Effector CD8-positive, alpha-beta T cell (primary cell): Measurements from ENCODE around the gene ZNF414.
"Not testable (repeated sequence)": the region's sequence is repeated elsewhere in the genome, so short reads cannot be mapped to it uniquely, and the experiment has no call there.

Source experiments
- DNase-seq: peaks from one replicate; lab custom pipeline; 2025; lab: John Stamatoyannopoulos, UW

The ZNF414 gene

GRCh38 chr19:8517551-8518442, 3.8 kb upstream of the ZNF414 start:
- peak; percentile 13 for DNase-seq

GRCh38 chr19:8515317-8515716, 1.4 kb upstream of the ZNF414 start:
- peak; percentile 13 for DNase-seq

GRCh38 chr19:8514505-8515009, 590 bp upstream of the ZNF414 start:
- not testable (repeated sequence) for DNase-seq

GRCh38 chr19:8513036-8513686, 806 bp downstream of the ZNF414 start:
- DNase-seq, result no peak

- no peak for DNase-seq
Measured at GRCh38 chr19:8512115-8512967, 1.6 kb downstream of the ZNF414 start.

- DNase-seq, result no peak
Measured at GRCh38 chr19:8511573-8512101, 2.3 kb downstream of the ZNF414 start.

- no peak for DNase-seq
Measured at GRCh38 chr19:8510589-8511115, 3.3 kb downstream of the ZNF414 start.

GRCh38 chr19:8506402-8506957, 7.5 kb downstream of the ZNF414 start:
- no peak for DNase-seq

GRCh38 chr19:8505680-8506401, 8.1 kb downstream of the ZNF414 start:
- DNase-seq, result peak; percentile 59

- DNase-seq, result no peak
Measured at GRCh38 chr19:8504919-8505318, 9.0 kb downstream of the ZNF414 start.

GRCh38 chr19:8504171-8504570, 9.8 kb downstream of the ZNF414 start:
- DNase-seq, result no peak

- DNase-seq, result no peak
Measured at GRCh38 chr19:8503510-8503909, 10.5 kb downstream of the ZNF414 start.

GRCh38 chr19:8501981-8502380, 12.0 kb downstream of the ZNF414 start:
- no peak for DNase-seq

GRCh38 chr19:8501516-8501915, 12.5 kb downstream of the ZNF414 start:
- DNase-seq, result no peak

GRCh38 chr19:8500158-8500557, 13.8 kb downstream of the ZNF414 start:
- no peak for DNase-seq

GRCh38 chr19:8499048-8499833, 14.7 kb downstream of the ZNF414 start:
- DNase-seq, result no peak

- no peak for DNase-seq
Measured at GRCh38 chr19:8498295-8498694, 15.7 kb downstream of the ZNF414 start.

- DNase-seq, result no peak
Measured at GRCh38 chr19:8494158-8494557, 19.8 kb downstream of the ZNF414 start.

- DNase-seq, result no peak
Measured at GRCh38 chr19:8491574-8491973, 22.4 kb downstream of the ZNF414 start.

GRCh38 chr19:8490873-8491272, 23.1 kb downstream of the ZNF414 start:
- DNase-seq, result no peak
